Middle frontal gyrus (tissue), 1 donor: ENCODE results near the gene EIPR1.
"Not testable (repeated sequence)": the region's sequence is repeated elsewhere in the genome, so short reads cannot be mapped to it uniquely, and the experiment has no call there.

Source experiments
- DNase-seq: peaks from one replicate; pipeline ENCODE4 v3.0.0-alpha.2; 2015; ENCODE audit warnings: low spot score; ENCODE audit errors: extremely low spot score

The EIPR1 gene

GRCh38 chr2:3217646-3218045, 160.0 kb downstream of the EIPR1 start:
- no peak for DNase-seq

- no peak for DNase-seq
These were observed 160.7 kb downstream of the EIPR1 start for GRCh38 chr2:3216841-3217495.

DNA sequence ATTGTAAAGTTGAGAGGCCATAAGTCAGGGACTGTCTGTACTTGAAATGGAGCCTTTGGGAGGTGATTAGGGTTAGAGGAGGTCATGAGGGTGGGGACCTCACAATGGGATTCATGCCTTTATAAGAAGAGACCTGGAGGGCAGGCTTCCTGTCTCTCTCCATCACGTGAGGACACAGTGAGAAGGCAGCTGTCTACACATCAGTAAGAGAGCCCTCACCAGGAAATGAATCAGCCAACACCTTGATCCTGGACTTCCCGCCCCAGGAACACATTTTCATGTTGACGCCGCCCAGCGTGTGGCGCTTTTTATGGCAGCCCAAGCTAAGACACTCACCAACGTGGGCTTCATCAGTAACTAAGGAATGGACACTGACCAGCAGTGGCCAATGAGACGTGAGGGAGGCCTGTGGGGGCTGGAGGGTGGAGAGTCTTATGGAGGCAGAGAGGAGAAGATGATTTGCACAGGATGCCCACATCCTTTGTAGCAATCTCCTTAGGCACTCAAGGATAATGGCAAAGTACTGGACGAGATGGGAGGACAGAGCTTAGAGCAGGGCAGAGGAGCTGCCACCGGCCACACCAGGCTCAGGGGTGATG, 162.7 kb downstream of the EIPR1 start:
- no peak for DNase-seq

DNA sequence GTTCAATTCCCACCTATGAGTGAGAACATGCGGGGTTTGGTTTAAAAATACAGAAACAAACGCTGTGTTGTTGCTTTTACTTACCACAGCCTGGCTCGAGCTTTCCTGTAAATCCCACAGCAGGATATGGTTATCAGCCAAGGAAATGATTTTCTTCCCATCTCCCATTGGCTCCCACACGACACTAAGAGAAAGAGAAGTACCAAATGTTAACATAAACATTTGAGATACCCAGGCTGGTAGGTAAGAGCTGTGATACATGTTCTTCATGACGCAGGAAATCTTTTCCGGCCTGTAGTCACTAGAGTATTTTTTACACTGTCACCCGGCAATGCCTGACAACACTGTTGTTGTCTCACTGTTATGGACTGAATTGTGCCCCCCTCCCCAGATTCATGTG, 163.6 kb downstream of the EIPR1 start:
- no peak for DNase-seq

- no peak for DNase-seq
These were observed 164.6 kb downstream of the EIPR1 start for GRCh38 chr2:3212984-3213383.

- DNase-seq, result no peak
These were observed 165.6 kb downstream of the EIPR1 start for GRCh38 chr2:3212061-3212362.

DNA sequence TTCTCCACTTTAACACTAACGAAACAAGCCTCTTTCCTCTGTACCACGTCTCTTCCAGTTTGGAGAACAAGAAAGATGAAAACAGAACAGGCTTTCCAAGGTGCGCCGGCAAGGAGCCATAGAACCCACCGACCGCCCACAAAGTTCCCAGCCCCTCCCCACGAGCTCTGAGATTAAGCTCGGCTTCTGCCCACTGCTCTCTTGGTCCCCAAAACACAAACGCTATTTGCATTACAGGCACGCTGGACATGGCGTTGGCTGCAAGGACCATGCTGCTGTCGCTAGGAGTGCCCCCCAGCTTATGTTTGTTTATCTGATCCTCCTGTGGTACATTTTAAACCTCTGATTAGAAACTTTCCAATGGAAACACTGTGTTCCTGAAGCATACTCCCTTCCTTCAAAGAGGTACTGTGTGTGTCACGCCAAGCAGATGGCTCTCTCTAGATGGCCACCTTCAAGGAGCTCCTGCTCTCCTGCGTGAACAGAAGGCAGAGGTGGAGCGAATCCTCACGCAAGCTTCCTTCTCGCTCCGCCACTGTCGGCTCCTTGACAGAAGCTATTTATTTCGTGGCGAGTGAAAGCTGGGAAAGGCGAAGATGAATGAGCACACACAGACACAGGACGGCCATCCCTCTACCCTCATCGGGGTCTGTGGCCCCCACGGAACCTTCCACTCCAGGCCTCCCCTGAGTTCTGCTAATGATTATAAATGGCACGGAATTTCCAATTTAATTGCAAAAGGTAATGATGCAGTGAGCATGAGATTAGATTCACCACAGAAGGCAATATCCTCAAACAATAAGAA, 166.2 kb downstream of the EIPR1 start:
- DNase-seq, result no peak

- no peak for DNase-seq
These were observed 167.4 kb downstream of the EIPR1 start for GRCh38 chr2:3210257-3210656.

GRCh38 chr2:3209258-3209657, 168.4 kb downstream of the EIPR1 start:
- DNase-seq, result no peak

- DNase-seq, result no peak
These were observed 169.0 kb downstream of the EIPR1 start for GRCh38 chr2:3208591-3208990.

DNA sequence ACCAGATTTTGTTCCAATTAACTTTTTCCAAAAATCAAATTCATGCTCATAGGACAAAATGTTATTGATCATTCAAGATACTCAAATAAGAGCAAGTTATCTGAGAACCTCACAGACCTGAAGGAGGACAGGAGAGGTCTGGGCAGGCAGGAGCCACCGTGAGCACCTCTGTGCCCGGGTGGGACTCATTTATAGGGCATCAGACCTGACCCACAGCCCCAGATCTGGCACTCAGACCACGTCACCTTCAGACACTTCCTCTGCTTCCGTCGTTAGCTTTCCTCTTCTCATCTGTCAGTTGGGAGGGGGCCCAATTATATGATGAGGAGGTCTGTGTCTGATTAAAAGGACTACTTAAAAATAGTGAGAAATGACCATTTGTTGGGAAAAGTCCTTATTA, 169.4 kb downstream of the EIPR1 start:
- no peak for DNase-seq

DNA sequence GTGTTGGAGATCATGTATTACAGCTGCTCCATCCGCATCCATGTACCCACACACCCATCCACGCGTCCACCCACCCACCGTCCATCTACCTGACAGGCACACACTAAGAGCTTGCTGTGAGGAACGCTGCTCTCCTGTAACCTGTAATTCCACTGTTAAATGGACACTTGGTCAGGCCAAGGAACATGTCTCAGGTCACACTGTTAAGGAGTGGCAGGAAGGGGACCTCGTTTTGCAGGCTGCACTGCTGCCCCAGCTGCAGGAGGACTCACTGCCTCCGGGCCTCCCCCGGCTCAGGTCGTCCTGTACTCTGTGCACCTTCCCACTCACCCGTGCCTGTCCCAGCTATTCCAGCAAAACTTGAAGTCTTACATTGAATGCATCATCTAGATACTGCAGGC, 170.5 kb downstream of the EIPR1 start:
- no peak for DNase-seq

DNA sequence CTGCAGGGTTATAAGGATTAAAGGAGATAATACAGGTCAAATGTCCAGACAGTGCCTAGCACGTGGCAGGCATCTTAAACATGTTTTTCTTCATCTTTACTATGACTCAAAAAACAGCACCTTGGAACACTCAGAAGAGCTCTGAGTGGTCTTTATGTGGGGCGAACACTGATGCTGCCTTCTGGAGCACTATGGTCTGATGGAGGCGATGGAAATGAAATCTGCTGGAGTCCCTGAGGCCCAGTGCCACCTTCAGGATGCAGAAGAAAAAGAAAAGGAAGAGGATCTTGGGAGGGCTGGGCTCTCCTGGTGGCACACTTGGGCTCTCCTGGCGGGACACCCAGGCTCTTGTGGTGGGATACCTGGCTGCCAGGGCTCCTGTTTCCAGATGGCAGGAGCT, 171.8 kb downstream of the EIPR1 start:
- DNase-seq, result no peak

DNA sequence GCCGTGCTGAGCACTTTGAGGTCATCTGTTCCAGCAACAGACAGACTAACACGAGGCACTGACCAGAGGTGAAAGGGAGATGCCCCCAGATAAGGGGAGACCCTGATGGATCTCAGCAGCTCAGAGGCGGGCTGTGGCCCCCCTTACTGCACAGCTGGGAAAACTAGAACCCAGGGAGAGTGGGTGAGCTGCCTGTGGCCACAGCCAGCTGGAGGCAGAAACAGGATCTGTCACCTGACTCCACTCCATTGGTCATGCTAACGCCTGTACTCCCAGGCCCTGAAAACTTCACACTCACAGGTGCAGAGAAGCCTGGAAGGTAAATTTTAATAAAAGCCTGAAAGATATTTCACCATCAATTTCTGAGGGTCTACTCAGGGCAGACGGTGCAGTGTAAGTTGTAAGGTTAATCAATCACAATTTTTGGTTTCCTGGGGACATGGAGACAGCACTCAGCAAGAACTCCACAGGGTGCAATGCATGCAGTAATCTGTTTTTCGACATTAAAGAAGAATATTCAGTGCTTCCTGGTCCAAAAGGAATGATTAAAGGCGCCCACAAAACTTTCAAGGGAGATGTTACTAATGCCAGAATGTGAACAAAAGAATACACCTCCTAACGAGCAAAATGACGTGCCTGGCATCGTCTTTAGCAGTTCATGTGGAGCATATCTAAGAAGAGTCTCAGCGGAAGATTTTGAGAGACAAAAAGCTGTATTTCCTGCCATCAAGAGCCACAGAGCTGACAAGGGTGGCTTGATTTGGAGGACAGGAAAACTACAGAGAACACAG, 173.4 kb downstream of the EIPR1 start:
- DNase-seq, result no peak

DNA sequence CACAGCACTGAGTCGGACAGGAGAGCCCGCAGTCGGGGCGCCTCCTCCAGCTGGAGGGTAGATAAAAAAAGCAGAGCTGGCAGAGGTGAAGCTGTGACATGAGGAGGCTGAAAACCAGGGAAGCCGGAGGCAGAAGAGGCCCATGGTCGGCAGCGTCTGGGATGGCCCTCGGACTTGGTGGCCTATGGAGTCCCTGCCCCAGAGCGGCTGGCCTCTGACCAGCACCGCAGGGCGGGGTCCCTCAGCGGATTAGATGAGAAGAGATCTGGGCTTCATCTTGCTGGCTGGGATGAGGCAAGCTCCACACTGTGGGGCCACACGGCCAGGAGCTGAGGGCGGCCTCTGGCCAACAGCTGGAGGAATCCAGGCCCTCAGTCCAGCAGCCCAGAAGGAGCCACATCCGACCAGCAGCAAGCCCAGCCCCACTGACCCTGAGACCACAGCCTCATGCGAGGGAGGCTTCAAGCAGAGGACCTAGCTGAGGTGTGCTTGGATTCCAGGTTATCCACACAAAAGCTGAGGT, 174.1 kb downstream of the EIPR1 start:
- DNase-seq, result no peak

- no peak for DNase-seq
These were observed 174.7 kb downstream of the EIPR1 start for GRCh38 chr2:3202926-3203325.

DNA sequence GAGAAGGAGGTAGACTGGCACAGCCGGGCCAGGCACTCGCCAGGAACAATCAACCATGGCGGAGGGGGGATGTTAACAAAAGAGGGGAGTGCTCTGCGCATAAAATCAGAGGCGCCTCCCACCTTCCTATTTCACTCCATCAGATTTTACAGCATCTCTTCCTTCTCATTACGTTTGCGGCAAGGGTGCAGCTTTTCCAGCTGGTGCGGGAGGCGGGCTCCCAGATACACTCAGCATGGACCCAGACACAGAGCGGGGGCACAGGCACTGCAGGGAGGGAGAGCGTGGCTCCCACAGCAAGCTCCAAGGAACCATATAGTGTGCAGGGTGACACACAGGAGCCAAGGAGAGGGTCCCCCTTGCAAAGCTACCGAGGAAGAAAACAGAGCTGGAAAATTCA, 176.3 kb downstream of the EIPR1 start:
- DNase-seq, result no peak

GRCh38 chr2:3200420-3200939, 177.1 kb downstream of the EIPR1 start:
- no peak for DNase-seq

DNA sequence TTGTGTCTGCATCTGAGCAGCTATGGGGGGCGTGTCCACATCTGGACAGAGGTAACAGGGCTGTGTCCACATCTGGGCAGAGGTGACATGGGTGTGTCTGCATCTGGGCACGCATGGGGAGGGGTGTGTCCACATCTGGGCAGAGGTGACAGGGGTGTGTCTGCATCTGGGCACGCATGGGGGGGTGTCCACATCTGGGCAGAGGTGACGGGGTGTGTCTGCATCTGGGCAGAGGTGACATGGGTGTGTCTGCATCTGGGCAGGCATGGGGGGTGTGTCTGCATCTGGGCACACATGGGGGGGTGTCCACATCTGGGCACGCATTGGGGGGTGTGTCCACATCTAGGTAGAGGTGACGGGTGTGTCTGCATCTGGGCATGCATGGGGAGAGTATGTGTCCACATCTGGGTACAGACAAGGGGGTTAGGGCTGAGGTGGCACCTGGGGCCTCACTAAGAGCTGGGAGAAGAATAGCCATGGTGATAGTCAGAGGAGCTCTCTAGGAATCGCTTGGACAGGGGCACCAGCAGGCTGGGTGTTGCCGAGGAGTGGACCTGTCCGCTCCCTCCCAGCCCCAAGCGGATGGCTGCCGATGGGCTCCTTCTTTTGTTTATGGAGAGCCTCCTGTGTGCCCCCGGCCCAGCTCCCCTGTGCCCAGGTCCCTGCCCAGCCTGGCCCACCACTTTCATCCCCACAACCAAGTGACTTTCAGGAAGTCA, 177.8 kb downstream of the EIPR1 start:
- no peak for DNase-seq

- not testable (repeated sequence) for DNase-seq
These were observed 178.9 kb downstream of the EIPR1 start for GRCh38 chr2:3198671-3199192.

DNA sequence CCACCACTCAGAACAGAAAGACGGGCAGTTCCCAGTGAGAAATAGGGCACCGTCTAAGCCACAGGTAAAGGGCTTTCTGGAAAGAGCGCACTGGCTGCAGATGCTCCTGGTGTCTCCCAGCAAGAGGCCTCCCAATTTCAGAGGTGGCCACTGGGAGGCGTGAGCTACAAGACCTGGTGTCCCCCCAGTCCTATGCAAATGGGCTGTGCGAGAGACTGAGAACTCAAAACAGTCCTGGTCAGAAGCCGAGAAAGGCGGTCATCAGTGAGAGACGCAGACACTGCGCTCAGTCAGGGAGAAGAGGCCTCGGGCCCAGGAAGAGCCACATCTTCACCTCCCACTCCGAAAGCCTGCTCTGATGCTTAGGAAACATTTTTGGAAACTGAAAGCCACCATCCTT, 179.5 kb downstream of the EIPR1 start:
- DNase-seq, result no peak
